Limb (tissue), 2 donors: Measurements from ENCODE around the gene POGZ.
A peak's percentile ranks its signal among the peaks of the same experiment; 100 is the strongest.
"Not testable (repeated sequence)": the region's sequence is repeated elsewhere in the genome, so short reads cannot be mapped to it uniquely, and the experiment has no call there.

Source experiments
- DNase-seq, 2 donors: peaks; one replicate each; pipeline ENCODE4 v3.0.0-alpha.2; 2016; ENCODE audit errors: extremely low spot score in 2 of 2

Gene POGZ

GRCh38 chr1:151478140-151478812 is 19.0 kb upstream of the POGZ start:
- DNase-seq = no peak

DNA sequence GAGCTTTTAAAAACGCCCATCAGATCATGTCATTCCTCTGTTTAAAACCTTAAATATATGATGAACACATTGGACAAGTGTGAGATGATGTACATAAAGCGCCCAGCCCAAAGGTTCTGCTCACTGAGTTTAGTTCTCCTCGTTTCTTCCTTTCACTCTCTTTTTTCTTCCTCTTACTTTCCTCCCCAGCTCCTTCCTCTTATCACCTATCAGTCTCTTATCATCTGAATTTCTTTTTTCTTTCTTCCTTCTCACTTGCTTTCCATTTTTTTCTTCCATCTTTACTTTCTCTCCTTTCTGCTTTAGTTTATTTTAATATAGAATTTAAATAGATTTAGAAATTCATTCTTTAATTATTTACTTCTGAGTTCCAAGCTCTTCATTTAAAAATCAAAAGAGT is 17.8 kb upstream of the POGZ start:
- no peak for DNase-seq

DNA sequence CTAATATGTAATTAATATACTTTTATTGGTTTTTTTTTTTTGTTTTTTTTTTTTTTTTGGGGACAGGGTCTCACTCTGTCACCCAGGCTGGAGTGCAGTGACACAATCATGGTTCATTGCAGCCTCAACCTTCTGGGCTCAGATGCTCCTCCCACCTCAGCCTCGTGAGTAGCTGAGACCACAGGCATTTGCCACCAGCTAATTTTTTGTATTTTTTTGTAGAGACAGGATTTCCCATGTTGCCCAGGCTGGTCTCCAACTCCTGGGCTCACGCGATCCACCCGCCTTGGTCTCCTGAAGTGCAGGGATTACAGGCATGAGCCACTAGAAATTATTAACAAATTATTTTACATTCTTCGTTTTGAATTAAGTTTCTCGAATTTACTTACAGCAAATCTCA is 16.8 kb upstream of the POGZ start:
- no peak for DNase-seq

DNA sequence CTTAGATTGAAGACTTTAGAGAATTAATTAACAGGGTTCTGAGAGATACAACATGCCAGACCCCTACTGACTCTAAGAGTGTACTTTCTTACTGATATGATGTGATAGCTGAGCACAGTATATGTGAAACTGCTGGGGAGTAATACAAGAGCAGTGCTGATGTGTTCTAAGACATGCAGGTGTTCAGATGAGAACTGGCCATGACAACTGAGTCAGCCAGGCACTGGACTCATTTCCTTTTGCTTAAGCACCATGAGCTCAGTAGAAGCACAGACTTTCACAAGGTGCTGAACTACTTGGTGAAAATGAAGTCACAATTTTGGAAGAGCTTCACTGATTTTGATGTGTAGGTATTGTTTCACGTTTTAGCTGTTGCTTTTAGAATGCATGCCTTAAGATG is 15.9 kb upstream of the POGZ start:
- no peak for DNase-seq

DNA sequence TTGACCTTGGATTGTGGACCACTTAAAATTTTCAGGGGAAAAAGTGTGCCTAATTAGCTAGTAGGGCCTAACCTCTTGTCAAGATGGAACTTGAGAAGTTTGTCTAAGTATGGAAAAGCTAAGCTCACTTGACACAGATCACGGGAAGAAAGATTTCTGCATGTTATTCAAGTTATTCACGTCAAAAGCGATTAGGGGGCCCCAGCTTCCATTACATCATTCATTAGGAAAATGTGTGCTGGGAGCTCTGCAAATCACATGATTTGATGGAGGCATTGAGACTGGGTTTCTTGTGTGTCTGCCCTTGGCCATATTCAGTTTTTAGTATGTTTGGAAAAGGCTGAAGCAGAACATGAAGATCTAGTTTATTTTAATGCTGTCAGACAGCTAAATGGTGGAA is 15.5 kb upstream of the POGZ start:
- DNase-seq = no peak

DNA sequence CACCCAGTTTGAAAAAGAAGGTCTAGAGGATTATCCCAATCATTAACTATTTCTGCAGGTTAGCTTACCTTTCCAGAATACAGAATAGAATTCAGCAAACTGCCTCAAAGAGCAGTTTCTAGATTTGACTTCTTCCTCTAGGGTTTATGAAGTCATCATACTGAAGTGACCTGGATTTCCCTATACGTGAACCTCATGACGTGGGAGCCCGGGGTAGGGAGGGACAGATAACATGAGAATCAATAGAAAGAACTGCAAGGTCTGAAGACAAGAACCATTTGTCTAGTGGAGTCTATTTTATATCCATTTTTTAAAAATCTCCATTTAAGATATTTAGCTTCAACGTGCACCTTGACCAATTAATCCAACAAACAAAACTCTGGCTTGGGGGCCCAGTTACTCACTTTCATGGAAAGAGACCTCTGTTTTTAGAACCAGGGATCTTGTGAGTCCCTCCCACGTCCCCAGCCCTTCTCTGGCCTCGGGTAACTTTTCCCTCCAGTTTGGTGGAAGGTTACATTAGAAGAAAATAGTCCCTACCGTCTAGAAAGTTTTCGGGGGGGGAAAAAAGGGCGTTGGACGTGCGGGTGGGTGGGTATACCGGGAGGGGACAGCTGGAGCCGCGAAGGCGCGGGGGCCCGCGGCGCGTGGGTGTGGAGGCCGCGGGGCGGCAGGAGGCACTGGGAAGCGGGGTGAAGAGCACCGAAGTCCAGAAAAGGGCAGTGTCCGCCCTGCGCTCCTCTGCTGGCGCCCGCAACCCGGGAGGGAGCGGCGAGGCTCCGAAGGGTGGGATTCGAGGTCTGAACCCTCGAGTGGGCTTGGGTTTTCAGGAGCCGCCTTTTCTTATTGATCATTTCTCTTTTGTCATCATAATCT is 13.8 kb upstream of the POGZ start:
- peak; percentile 77 to 79 for DNase-seq

GRCh38 chr1:151465026-151465425 is 5.7 kb upstream of the POGZ start:
- DNase-seq = no peak

GRCh38 chr1:151461694-151462093 is 2.4 kb upstream of the POGZ start:
- no peak for DNase-seq

DNA sequence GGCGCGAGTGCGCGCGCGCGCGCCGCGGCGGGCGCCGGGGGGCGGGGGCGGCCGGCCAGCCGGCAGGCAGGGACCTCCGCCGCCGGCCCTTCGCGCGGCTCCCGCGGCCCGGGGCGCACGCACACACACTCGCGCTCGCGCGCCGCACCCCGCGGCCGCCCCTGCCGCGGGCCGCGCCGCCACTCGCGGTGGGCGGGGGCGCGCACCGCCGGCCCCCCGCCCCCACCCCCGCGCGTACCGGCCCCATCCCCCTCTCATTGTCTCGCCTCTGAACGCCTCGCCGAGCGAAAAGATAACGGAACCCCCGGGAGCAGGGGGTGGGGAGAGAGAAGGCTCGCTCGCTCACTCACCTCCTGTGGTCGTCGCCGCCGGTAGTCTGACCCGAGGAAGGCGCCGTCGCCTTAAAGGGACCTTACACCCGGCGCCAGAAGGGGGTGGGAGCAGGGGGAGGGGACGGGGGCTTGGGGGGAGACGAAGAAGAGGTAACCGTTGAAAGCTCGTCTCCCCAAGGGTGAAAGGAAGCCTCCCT is 428 bp downstream of the POGZ start:
- DNase-seq = peak in 1 of 2 donors; percentile 48

DNA sequence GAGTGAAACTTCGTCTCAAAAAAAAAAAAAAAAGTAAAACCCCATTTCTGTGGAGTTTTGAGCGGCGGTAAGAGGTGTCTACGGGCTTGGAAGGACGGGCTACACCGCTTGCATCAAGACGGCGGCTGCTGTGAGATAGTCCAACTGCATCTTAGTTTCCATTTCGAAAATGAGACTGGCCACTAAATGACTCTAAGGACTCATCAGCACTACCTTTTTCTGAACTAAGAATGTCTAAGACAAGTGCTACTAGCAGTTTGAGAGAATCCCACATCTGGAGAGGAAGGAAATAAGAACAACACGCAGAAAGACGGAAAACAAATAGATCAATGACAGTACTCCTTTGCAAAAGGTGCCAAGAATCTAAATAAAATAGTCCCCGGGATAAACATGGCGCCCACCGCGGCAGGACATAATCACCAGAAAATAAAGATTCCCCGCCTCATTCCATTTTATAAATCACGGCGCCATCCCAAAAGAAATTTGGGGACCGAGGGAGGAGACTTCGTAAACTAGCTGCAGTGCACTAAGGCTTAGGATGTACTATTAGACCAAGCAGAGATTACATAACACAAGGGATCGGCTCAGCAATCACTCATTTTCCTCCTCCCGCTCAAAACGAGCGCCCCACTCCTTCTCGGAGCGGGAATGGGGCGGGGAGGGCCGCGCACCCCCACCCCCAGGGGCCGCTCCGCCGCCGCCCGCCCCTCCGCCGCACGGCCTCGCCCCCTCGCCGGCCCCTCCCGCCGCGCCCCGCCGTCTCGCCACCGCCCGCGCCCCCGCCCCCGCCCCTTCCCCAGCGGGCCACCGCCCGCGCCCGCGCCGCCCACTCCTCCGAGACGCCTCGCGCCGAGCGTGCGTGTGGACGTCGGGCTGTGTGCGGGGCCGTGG is 1.1 kb downstream of the POGZ start:
- peak; percentile 88 to 91 for DNase-seq

DNA sequence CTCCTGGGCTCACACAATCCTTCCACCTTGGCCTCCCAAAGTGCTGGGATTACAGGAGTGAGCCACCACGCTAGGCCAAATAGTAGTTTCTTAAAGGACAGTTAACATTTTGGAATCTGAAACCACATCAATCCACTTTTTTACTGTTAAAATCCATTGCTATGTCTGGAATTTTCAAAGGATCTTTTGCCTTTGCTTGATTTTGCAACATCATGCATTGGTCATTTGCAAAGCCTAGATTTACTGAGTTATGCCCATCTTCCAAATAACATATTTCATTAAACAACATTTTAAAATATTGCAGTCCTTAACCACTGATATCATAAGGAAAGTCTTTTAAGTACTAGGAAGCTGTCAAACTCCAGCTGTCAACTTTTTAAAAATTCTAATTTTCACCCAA is 3.3 kb downstream of the POGZ start:
- DNase-seq = no peak

GRCh38 chr1:151455231-151455630 is 4.1 kb downstream of the POGZ start:
- no peak for DNase-seq

DNA sequence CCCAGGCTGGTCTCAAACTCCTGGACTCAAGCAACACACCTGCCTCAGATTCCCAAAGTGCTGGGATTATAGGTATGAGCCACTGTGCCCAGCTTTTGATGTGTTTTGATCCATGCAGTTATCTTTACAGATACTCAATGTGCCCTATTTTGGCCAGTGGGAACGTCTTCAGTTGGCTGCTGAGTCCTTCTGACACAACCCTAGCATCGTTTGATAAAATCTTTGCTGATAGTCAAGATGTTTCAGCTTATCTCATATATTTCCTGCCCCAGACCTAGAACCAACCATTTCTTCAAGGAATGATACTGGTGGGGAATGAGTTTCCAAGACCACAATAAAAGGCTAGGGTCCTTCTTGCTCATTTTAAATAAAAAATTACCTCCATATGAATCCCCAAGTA is 11.6 kb downstream of the POGZ start:
- DNase-seq = no peak

DNA sequence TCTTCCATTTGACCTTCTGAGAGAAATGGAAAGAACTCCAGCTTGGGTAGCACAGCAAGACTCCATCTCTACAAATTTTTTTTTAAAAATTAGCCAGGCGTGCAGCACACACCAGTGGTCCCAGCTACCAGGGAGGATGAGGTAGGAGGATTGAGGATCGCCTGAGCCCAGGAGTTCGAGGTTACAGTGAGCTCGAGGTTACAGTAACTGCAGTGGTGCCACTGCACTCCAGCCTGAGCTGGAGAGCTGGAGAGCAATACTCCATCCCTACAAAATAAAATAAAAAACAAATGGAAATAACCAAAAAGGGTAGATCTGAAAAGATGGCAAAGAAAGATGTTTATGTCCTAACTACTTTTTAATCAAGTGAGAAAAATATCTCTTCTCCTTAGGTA is 14.5 kb downstream of the POGZ start:
- no peak for DNase-seq

DNA sequence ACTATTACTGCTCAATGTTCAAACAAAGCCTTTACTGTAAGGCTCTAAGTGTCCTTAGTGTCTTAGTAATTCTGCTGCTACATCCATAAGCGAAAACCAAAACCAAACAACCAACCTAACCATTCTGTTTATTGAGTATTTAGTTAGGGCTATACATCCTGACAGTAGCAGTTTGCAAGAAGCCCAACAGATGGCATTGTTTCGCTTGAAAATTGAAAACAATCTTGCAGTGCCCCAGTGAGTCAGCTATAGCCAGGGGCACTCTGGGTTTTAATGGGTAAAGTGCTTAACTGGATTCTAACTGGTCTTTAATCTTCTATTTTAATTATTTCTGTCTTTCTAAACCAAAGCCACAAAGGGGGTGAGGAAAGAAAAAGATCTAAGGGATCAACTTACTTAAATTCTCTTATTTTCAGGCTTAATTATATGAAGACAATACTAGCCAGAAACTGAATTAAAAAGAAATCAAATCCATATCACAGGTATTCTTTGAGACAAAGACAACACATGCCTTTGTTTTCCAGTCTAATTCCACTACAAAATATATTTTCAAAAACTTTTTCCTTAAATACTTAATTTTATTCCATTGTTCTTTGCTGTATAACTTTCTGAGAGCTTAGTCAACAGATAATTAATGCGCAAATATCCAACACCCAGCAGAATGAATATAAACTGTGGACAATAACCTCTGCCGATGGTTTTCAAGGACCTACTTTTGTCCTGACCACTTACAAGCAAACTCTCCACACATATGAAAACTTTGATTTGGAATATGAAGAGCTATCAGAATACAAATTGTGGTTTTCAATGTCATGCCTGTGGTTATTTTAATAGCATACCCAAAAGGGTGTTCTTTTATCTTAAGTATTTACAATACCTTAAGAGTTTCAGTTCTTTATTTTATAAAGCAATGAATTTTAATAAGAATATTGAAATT is 15.2 kb downstream of the POGZ start:
- peak; percentile 32 to 63 for DNase-seq

DNA sequence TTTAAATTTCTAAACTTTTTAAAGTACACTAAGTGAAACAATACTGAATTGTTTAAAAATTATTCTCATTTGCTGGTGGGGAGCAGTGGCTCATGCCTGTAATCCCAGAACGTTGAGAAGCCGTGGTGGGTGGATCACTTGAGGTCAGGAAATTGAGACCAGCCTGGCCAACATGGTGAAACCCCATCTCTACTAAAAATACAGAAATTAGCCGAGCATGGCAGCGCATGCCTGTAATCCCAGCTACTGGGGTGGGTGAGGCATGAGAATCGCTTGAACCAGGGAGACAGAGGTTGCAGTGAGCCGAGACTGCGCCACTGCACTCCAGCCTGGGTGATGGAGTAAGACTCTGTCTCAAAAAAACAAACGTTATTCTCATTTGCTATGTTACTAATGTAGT is 21.9 kb downstream of the POGZ start:
- not testable (repeated sequence) for DNase-seq

- no peak for DNase-seq
These were observed 22.3 kb downstream of the POGZ start for GRCh38 chr1:151436985-151437384.

GRCh38 chr1:151435174-151435573 is 24.1 kb downstream of the POGZ start:
- DNase-seq = no peak

- DNase-seq = not testable (repeated sequence)
These were observed 25.5 kb downstream of the POGZ start for GRCh38 chr1:151433827-151434226.

GRCh38 chr1:151428068-151428467 is 31.2 kb downstream of the POGZ start:
- DNase-seq = no peak

- DNase-seq = no peak
These were observed 34.2 kb downstream of the POGZ start for GRCh38 chr1:151425103-151425502.
